GM19395 (cell line): ENCODE data around the gene PITPNM3.
A peak's percentile ranks its signal among the peaks of the same experiment; 100 is the strongest.

Experiments used
- ATAC-seq: cut with Tn5 transposase; IDR thresholded peaks from one replicate; pipeline ENCODE4 v1.9.1; 2021; ENCODE audit warnings: mild to moderate bottlenecking, moderate library complexity; ENCODE audit not compliant: unreplicated experiment

Gene PITPNM3

GRCh38 chr17:6450926-6451832 lies 105.2 kb downstream of the PITPNM3 start:
- ATAC-seq: no peak

GRCh38 chr17:6449307-6449706 lies 107.0 kb downstream of the PITPNM3 start:
- no peak for ATAC-seq

GRCh38 chr17:6448473-6448872 lies 107.9 kb downstream of the PITPNM3 start:
- no peak for ATAC-seq

DNA sequence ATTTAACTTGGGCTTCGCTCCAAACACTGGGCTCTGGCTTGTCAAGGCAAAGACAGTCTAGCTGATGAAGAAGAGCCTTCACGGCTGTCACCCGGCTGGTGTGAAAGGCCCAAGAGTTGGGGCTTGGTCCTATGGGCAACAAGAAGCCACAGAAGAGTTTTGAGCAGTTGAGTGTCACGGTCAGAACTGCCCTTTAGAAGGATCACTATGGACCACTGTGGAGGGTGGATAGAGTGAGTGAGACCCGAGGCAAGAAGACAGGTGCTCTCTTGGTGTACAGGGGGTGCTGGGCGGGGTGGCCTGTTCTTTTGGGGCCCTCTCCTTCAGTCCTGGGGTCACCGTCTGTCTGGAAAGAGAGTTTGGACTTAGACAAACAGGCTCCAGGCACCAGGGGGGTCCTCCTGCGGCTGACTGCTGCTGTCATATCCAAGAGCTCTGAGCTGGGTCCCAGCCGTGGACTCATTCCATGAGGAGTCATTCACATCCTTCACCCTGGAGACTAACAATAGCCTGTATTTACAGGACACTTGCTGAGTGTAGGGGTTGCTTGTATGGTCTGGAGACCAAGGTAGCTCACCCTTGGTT lies 109.7 kb downstream of the PITPNM3 start:
- ATAC-seq: no peak

GRCh38 chr17:6444571-6445335 lies 111.6 kb downstream of the PITPNM3 start:
- no peak for ATAC-seq

DNA sequence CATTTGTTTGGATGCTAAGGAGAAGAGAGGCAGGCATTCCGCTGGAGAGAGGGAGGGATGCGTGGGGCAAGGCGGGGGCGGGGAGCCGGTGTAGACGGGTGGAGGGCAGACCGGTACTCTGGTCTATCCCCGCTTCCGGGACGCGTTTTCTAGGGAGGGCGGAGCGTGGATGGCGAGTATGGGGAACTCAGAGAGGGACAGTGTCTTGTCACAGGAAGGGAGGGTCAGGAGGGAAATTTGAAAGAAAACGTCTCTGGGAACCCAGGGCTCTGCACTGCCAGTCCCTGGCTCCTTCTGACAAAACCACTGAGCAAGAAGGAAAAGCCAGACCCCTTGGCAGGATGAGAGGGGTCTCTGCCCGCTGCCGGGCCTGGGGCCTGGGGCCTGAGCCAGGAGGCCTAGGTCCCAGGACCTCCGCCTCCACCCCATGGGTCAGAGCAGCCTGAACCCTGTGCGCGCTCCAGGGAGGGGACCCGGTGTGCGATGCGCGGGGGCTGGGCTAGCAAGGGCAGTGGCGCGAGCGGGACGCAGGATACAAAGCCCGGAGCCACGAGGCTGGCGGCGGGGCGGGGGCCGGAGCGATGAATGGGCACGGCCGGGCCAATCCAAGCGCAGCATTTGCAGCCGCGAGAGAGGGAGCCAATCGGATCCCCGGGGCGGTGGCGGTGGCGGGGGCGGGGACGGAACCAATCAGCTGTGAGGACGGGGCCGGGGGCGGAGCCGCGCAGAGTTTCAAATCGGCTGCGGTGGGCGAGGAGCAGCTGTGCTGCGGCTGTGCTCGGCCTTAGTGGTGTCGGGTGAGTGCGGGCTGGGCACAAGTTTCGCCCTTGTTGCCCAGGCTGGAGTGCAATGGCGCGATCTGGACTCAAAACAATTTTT lies 112.4 kb downstream of the PITPNM3 start, which contains the start of gene PIMREG:
Gene PIMREG (plus strand): TSS at position 764 of the 879 bp plus-strand sequence. CDS start 656 bp downstream, outside the sequence.
- peak; percentile 88 for ATAC-seq

GRCh38 chr17:6442775-6443174 lies 113.6 kb downstream of the PITPNM3 start:
- ATAC-seq: no peak

DNA sequence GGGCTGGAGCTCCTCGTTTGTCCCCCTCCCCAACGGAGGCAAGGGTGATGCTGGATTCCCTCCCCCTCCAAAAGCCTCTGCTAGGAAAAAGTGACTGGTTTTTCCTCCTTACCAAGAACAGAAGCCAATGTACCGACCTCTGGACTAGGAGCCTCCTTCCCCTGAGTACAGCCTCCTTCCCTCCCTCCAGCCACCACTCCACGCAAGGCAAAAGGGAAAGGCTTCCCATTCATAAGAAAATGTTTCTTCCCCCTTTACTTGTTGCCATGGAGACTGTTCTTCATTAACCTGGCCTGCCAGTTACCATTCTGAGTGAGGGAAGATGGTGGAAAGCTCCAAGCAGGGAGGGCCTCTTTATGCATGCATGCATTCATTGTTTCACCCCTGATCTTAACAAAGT lies 116.4 kb downstream of the PITPNM3 start:
- no peak for ATAC-seq

DNA sequence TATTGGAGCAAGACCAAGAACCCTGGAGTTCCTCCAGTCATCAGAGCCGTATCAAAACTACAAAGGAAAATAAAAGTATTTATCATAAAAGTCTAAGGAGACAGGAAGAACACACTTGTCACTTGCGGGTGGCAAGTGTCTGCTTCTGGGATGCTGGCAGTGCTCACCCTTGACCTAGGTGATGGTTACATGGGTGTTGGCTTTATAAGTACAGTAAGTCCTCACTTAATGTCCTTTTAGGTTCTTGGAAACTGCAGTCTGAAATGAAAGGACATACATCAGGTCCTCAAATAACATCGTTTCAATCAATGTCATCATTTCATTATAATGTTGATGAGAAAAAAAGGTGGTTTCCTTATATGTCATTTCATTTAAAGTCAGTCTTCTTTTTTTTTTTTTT lies 118.4 kb downstream of the PITPNM3 start:
- ATAC-seq: no peak

DNA sequence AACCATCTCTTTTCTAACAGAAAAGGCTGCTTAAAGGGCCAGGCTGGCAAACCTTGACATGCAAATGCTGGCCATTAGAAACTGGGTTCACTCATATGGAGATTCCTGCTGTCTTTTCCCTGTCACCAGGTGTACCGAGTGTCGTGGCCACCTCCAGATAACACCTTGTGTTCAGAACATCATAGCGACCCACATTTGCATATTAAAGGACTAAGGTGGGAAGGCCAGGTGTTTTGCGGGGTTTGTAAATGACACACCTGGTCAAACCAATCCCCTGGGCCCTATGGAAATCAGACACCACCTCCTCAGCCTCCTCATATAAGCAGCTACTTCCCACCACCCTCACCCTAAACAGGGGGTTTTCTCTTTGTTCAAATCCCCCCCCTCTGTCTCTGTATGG lies 118.9 kb downstream of the PITPNM3 start:
- no peak for ATAC-seq

DNA sequence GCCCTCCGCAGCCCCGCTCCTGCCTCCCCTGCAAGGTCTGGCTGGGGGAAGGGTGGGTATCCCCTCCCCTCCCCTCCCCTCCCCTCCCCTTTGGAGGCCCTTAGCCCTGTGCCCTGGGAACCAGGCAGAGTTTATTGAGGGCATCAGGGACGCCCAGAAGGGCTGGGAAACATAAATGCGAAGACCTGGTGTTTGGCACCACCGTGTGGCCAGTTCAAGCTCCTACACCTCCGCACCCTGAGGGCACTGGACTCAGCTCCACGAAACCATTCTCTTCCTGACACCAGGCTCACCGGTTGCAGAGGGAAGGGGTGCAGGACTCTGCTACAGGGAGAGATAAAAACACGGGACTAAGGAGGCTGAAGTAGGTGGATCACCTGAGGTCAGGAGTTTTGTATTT lies 120.4 kb downstream of the PITPNM3 start:
- no peak for ATAC-seq

- no peak for ATAC-seq
Observed at GRCh38 chr17:6435051-6435450, 121.3 kb downstream of the PITPNM3 start, which contains the start of gene AIPL1. Gene AIPL1, minus strand, starts transcription at chr17:6435121. Its CDS starts 17 bp downstream, at chr17:6435104.

DNA sequence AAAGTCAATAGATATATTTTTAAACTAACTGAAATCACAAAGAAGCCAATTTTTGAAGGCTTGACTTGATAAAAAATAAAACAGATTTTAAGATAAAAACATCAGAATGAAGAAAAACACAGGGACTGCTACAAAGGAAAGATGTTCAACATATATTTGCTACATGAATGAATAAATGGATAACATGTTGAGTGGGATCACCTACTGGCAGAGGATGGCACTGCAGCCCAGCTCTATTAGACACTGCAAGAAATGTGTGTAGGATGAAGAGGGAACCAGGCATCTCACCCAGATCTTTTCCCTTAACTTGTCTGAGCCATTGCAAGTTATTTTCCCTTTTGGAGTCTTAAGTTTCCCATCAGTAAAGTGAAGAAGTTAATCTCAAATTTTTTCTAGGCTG lies 125.6 kb downstream of the PITPNM3 start:
- ATAC-seq: no peak

- no peak for ATAC-seq
Observed at GRCh38 chr17:6429266-6429665, 127.1 kb downstream of the PITPNM3 start.

DNA sequence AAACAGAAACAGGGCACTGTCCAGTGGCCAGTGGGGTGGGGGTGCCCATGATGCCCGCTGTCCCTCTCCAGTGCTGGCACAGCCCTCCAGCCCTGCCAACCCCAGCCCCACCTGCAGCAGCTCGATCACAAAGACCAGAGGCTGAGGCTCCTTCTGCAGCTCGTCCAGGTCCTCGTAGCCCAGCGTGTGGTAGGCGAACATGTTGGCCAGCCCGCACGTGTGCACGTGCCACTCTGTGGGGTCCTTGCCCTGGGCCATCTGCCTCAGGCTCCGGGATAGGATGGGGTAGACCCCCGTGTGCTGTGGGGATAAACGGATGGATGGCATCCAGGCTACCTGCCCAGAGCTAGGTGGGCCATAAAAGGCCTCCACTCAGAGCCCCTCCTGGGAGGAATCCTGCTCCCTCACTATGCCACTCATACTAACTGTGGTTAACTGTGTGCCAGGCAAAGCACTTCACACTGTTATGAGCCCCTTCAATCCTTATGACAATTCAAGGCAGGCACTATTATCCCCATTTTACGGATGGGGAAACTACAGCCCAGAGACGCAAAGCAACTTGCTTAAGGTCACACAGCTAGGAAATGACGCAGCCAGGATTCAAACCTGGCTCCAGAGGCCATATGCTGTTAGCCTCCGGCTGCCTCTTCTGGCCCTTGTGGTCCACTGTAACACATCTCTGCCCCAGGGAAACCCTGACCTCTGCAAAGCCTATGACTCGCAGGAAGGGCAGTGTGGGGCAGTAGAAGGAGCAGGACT lies 128.0 kb downstream of the PITPNM3 start:
- ATAC-seq: no peak

DNA sequence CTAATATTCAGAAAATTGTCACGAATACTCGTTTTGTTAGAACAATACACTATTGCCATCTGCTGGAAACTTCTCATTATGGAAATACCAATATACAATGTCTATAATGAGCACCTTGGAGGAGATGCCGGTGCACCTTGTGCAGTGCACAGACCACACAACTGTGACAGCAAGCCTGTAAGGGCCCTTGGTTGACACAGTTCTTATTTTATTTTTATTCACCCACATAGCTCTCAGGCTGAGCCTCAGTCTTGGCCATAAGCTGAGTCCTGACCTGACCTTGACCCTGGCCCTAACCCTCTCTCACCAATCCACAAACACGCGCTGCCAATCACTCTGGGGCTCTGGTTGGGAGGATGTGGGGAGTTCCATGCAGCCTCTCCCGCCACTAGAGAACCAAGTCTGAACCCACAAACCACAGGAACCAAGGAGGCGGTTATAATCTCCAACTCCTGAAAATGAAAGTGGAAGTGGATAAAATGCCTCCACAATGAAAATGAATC lies 129.0 kb downstream of the PITPNM3 start:
- no peak for ATAC-seq

- no peak for ATAC-seq
Observed at GRCh38 chr17:6426356-6427101, 129.8 kb downstream of the PITPNM3 start.

DNA sequence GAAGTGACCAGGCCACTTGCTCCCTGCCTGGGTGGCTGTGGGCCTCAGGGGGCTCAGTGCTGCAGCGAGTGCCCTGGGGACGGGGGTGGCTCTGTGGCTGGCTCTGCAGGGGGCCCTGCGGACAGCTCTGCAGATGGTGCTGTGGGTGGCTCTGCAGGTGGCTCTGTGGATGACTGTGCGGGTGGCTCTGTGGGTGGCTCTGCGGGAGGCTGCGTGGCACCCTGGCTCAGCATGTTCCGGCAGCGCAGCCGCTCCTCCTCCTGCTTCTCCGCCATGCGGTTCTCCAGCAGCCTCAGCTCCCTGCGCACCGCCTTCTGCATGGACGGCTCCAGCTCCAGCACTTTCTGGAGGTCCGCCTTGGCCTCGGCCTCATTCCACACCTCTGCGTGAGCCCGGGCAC lies 130.9 kb downstream of the PITPNM3 start:
- ATAC-seq: no peak

GRCh38 chr17:6423931-6424330 lies 132.4 kb downstream of the PITPNM3 start:
- no peak for ATAC-seq
